Activated naive CD4-positive, alpha-beta T cell (primary cell): Measurements from ENCODE around the gene PTPRN2.

Experiments used
- DNase-seq, 4 experiments: peaks; one replicate each; lab custom pipeline; 2025; lab: John Stamatoyannopoulos, UW

The PTPRN2 gene

DNA sequence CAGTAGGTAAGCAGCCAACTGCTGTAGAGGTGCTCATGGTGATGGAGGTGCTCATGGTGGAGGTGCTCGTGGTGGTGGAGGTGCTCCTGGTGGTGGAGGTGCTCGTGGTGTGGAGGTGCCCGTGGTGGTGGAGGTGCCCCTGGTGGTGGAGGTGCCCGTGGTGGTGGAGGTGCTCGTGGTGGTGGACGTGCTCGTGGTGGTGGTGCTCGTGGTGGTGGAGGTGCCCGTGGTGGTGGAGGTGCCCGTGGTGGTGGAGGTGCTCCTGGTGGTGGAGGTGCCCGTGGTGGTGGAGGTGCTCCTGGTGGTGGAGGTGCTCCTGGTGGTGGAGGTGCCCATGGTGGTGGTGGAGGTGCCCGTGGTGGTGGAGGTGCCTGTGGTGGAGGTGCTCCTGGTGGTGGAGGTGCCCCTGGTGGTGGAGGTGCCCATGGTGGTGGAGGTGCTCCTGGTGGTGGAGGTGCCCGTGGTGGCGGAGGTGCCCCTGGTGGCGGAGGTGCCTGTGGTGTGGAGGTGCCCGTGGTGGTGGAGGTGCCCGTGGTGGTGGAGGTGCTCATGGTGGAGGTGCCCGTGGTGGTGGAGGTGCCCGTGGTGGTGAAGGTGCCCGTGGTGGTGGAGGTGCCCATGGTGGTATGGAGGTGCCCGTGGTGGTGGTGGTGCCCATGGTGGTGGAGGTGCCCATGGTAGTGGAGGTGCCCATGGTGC lies 517.3 kb downstream of the PTPRN2 start:
- DNase-seq, result no peak

DNA sequence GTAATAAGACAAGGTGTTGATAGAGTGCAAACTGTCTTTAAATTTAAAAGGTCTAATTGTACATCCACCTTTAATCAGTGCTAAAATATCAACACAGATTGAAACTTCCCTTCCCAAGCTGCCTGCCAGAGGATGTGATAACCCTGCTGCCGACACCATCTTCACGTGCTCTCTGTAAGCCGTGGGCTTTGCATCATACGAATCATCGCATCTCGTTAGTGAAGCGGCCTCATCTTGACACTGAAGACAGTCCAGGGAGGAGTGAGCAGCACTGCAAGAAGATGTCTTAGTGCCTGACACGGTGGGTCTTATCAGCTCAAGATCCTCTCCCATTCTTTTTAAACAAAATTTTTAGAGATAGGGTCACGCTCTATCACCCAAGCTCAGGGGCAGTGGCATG lies 518.8 kb downstream of the PTPRN2 start:
- no peak for DNase-seq

- no peak for DNase-seq
These were observed 519.6 kb downstream of the PTPRN2 start for GRCh38 chr7:158067931-158068482.

GRCh38 chr7:158067219-158067930 lies 520.2 kb downstream of the PTPRN2 start:
- no peak for DNase-seq

DNA sequence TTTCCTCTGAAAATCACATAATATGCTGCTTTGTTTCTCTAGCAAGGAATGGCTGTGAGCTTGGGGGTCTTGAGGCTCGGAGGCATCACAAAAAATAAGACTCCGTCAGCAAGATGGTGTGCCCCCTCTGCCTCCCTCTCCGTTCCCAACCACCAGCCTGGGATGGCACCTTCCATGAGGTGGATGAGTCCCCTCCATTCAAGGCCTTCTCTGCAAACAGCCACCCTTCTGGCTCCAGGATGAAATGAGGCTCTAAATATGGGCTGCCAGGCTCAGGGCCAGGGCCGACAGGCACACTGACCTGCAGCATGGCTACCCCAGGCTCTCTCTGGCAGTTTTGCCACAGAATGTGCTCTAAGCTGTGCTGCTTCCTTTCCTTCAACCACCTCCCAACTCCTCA lies 521.5 kb downstream of the PTPRN2 start:
- DNase-seq, result no peak

DNA sequence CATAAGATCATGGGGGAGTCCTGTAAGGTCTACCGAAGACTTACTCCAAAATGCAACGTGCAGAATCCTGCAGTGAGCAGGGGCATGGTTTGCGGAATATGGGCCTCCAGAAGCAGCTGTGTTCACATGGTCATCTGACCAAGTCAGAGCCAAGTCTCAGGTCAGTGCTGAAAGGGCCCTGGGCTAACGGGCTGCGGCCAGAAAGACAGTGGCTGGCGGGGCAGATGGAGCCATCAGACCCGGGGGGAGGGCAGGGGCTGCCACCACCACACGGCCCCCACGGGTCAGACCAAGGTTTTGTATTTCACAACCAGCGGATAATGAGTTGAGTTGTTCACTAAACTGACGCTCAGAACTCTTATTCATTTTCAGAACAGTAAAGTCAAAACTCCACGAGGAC lies 522.3 kb downstream of the PTPRN2 start:
- no peak for DNase-seq

DNA sequence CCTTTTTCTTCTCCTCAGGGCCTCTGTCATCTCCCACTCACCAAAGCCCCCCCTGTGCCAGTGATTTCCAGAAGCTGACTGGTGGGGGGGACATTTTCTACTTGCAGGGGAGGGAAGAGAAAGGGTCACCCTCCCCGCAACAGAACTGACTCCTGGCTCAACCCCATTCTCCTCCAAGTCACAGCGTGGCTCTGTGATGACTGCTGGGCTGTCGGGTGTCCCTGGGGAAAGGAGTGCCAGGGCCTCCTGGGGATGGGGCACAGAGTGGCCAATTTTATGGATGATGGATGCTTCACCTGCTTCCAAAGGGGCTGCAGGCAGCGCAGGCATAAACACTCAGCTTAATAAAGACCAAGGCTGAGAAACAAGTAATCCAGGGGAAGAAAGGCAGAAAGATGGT lies 523.0 kb downstream of the PTPRN2 start:
- no peak for DNase-seq

DNA sequence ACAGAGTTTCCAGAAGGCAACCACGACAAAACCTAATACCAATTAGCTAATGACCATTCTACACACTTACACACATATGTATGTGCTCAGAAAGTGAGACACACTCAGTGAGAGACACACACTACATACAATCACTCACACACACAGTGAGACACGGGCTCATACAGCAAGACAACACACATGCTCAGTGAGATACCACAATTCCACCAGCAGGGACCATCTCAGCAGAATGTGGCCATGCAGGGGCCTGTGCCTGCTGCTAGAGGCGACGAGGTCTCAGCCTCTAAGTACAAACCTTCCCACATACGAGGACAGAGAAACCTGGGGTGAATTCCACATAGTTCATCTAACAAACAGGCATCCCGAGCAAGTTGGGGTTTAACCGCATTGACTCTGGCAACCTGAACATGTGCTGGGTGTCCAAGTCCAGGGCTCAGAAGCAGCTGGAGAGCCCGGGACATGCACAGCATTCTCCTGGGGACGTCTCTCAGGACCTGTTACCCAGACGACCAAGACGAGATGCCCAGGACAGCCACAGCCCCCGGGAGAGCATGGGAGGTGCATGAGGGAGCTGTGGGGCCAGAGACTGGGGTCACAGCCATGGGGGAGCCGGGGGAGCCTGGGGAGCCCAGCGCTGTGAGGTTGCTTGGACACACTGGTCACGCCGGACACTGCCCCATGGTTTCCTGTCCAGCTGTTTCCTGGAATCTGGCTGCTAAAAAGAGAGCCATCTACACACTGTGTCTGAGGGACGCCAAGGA lies 523.6 kb downstream of the PTPRN2 start:
- no peak for DNase-seq

DNA sequence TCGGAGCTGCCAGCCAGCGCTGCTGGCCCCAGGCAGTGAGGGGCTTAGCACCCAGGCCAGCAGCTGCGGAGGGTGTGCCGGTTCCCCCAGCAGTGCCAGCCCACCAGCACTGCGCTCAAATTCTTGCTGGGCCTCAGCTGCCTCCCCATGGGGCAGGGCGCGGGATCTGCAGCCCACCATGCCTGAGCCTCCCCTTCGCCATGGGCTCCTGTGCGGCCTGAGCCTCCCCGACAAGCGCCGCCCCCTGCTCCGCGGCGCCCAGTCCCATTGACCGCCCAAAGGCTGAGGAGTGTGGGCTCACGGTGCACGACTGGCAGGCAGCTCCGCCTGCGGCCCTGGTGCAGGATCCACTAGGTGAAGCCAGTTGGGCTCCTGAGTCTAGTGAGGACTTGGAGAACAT lies 525.0 kb downstream of the PTPRN2 start:
- DNase-seq, result no peak

DNA sequence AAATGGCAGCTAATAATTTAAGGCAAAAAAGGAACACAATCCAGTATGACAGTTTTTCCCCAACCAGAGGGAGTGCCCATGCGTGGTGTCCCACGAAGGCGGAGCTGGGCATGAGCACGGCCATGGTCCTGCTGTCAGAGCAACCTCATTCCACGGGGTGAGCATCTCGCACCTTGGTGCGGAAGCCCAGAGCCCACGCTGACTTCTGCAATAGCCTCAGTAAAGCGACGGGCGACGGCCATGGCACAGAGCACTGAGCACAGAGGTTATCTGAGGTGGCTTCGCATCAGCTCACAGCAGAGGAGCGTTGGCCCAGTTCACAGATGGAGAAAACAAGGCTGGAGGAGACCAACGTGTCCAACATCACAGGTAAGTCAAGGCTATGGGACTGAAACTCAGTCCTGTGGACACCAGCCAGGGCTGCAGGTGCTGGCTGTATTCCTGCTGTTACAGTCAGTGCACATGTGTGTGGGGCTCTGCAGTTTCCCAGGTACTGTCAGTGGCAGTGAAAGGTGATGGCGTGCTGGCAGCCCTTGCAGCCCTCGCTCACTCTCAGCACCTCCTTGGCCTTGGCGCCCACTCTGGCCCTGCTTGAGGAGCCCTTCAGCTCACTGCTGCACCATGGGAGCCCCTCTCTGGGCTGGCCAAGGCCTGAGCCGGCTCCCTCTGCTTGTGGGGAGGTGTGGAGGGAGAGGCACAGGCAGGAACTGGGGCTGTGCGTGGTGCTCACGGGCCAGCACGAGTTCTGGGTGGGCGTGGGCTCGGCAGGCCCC lies 525.6 kb downstream of the PTPRN2 start:
- no peak for DNase-seq

DNA sequence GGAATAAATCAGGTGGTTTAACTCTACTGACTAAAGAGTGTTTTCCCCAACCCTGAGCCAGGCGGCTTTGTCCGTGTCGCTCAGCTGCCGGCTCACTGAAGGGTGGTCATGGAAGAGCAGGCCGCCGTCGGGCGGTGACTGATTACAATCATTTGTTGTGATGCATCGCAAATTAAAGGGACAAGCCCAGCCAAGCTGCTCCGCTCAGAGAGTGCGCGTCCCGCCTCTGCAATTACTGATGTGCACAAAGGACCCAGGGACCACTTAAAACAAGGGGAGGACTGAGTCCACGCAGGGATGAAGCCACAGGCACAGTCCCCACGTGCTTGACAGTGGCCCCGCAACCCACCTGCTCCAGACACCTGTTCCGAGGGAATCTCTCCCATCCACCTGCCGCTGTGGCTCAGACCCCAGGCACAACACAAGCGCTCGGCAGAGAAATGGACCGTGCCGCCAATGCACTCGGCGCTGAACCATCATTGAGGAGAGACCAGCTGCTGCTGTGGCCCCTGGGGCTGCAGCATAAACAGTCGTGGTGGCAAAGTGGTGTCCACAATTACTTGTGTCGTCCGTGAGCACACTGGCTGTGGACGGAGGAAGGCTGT lies 526.5 kb downstream of the PTPRN2 start:
- no peak for DNase-seq

DNA sequence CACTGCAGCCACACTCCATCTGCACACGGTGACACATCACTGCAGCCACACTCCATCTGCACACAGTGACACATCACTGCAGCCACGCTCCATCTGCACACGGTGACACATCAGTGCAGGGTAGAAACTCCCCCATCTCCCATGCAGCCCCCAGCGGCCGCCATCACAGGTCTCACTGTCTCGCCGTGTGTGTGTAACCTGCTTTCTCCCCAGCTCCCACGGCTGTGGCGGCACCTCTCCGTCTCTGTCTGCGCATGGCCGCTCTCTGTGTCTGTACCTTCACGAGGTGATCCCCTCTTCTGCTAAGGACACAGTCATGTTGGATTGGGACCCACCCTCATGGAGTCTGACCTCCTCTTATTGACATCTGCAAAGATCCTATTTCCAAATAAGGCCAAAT lies 527.4 kb downstream of the PTPRN2 start:
- no peak for DNase-seq

DNA sequence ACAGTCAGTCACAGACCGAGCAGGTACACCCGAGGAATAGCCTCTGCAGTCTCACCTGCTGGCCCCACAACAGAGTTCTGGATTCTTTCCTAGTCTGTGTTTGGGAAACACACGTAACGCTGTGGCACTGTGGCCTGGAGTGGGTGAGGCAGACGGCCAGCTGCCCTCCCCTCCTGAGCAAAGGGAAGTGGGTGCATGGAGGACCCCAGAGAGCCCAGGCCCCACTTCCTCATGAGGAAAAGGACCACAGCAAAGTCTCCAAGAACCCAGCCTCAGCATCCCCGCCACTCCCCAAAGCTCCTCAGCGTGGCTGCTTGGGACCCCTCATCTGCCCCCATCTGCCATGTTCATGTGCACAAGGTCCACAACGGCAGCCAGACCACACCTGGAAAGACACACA lies 530.2 kb downstream of the PTPRN2 start:
- DNase-seq, result no peak

DNA sequence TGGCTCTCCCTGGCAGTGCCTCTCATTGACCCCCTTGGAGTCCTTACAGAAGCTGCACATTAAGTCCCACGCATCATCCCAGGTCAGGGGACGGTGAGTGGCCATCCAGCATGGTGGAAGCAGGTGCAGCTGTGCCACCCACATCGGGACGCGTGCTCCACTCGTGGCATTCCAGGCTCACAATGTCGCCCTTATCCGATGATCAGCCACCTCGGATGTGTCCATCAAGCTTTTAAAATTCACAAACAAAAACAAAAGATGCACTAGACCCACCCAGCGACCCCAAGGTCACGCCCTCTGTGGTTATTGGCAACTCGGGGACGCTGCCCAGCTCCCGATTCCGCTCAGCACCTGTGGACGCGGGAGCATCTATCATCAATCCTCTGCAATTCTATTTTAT lies 530.9 kb downstream of the PTPRN2 start:
- DNase-seq, result no peak

- no peak for DNase-seq
These were observed 531.7 kb downstream of the PTPRN2 start for GRCh38 chr7:158055726-158056510.

GRCh38 chr7:158054611-158055010 lies 533.0 kb downstream of the PTPRN2 start:
- no peak for DNase-seq

GRCh38 chr7:158054081-158054480 lies 533.5 kb downstream of the PTPRN2 start:
- no peak for DNase-seq

DNA sequence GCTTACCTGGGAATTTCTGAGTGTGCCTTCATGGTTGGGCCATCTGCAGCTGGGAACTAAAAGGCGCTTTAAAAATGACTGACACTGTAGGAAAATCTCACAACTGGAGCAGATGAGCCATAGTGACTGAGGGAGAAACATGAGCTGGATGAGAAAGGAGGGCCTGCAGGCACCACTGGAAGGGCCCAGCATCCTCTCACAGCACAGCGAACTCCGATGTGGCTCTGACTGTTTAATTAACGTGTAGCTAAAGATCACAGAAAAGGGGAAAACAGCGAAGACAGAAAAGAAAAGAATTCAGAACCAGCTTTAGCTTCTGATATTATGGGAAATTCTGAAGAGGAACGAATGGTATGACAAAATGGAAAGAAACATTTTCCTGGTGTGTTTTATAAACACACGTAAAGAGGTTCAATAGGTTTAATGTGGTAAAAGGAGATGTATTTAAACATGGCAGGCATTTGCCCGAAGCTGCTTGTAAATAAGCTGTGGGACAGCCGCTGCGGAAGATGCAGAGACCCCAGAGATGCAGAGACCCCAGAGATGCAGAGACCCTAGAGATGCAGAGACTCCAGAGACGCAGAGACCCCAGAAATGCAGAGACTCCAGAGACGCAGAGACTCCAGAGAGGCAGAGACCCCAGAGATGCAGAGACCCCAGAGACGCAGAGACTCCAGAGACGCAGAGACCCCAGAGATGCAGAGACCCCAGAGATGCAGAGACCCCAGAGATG lies 534.3 kb downstream of the PTPRN2 start:
- DNase-seq, result no peak

DNA sequence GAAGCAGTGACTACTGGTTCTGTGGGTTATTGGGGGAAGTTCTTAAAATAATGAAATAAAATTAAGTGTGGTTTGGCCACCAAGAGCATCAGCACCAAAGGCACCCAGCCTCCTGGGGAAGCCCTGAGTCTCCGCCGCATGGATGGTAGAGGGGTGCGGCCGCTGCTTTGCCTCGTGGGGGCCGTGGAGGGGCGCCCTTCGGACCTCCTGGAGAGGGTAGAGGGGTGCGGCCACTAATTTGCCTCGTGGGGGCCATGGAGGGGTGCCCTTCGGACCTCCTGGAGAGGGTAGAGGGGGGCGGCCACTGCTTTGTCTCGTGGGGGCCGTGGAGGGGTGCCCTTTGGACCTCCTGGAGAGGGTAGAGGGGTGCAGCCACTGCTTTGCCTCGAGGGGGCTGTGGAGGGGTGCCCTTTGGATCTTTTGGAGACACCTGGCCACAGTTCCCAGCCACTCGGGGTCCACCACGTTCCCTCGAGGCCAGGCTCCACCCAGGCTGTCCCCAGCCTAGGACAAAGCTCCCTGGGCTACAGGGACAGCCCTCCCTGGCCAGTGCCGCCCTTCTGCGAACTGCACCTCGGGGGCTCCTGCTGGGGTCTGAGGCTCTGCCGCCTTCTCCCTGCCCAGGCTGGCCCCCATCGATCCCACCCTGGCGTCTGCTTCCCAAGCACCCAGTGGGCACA lies 535.1 kb downstream of the PTPRN2 start:
- no peak for DNase-seq

DNA sequence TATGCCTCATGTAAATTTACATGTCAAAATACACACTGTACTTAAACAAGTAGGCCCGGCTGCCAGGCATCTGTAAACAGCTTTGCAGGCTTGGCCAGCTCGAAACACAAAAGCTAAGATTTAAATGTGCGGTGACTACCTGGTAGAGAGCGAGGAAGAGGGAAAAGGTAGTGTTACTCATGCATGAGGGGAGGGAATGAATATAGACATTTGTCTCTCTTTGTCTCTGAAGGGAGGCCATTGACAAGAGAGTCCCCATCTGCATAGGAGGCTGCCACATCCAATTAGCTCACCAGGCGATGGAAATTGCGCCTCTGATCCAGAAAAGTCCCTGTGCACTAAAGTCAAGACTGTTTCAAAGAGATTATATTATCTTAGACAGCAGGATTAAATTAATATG lies 535.8 kb downstream of the PTPRN2 start:
- DNase-seq, result no peak
